H9 (cell line): ENCODE measurements around the gene ELF2. TPM values are rescaled to one million over a fixed set of nuclear protein-coding genes. Genes with fewer than 3 reads are reported as not detected.

Source experiments
- DNase-seq: peaks from one replicate; pipeline ENCODE4 v3.0.0-alpha.2; 2017
- H2AFZ ChIP-seq: one replicate; pipeline ENCODE4 v1.6.1; 2013; ENCODE audit warnings: mild to moderate bottlenecking, low read length, control low read depth, moderate library complexity
- H2AK5ac ChIP-seq: 2 replicates; pipeline ENCODE4 v1.6.1; 2013; ENCODE audit warnings: low read length, control low read depth, mixed read lengths; ENCODE audit not compliant: insufficient read length
- H2BK120ac ChIP-seq: one replicate; pipeline ENCODE4 v1.6.1; 2013; ENCODE audit warnings: low read depth, mild to moderate bottlenecking, low read length, control low read depth, inconsistent platforms; ENCODE audit not compliant: poor library complexity, severe bottlenecking
- H2BK12ac ChIP-seq: 2 replicates; pipeline ENCODE4 v1.6.1; 2013; ENCODE audit warnings: low read length, control low read depth, mixed read lengths, low read depth; ENCODE audit not compliant: insufficient read length
- H2BK15ac ChIP-seq: 2 replicates; pipeline ENCODE4 v1.6.1; 2013; ENCODE audit warnings: low read depth, low read length, control low read depth
- H2BK20ac ChIP-seq: one replicate; pipeline ENCODE4 v1.6.1; 2013; ENCODE audit warnings: low read depth, mild to moderate bottlenecking, low read length, control low read depth, inconsistent platforms; ENCODE audit not compliant: poor library complexity, severe bottlenecking
- H2BK5ac ChIP-seq: 2 replicates; pipeline ENCODE4 v1.6.1; 2013; ENCODE audit warnings: low read length, control low read depth, mixed read lengths; ENCODE audit not compliant: insufficient read length
- H3K14ac ChIP-seq: 2 replicates; pipeline ENCODE4 v1.6.1; 2013; ENCODE audit warnings: low read length, control low read depth; ENCODE audit not compliant: insufficient read depth
- H3K18ac ChIP-seq: 2 replicates; pipeline ENCODE4 v1.6.1; 2013; ENCODE audit warnings: low read depth, mild to moderate bottlenecking, mixed read lengths, low read length, control low read depth; ENCODE audit not compliant: insufficient read length
- H3K23ac ChIP-seq: 2 replicates; pipeline ENCODE4 v1.6.1; 2013; ENCODE audit warnings: low read length, control low read depth, mixed read lengths, low read depth; ENCODE audit not compliant: insufficient read length
- H3K23me2 ChIP-seq: 2 replicates; pipeline ENCODE4 v1.6.1; 2013; ENCODE audit warnings: low read depth, mild to moderate bottlenecking, mixed read lengths, low read length, control low read depth; ENCODE audit not compliant: insufficient read length, poor library complexity, severe bottlenecking
- H3K27ac ChIP-seq: 2 replicates; pipeline ENCODE4 v1.5.1; 2013; ENCODE audit warnings: low read length, control low read depth, mixed read lengths, low read depth; ENCODE audit not compliant: insufficient read length
- H3K27me3 ChIP-seq: 2 replicates; pipeline ENCODE4 v1.6.1; 2013; ENCODE audit warnings: low read length, control low read depth, inconsistent platforms; ENCODE audit not compliant: insufficient read depth
- H3K4ac ChIP-seq: 2 replicates; pipeline ENCODE4 v1.6.1; 2013; ENCODE audit warnings: low read depth, mild to moderate bottlenecking, control low read depth, inconsistent platforms, low read length, moderate library complexity
- H3K4me1 ChIP-seq: 2 replicates; pipeline ENCODE4 v1.6.1; 2013; ENCODE audit warnings: low read length, control low read depth, inconsistent platforms; ENCODE audit not compliant: insufficient read depth
- H3K4me2 ChIP-seq: 2 replicates; pipeline ENCODE4 v1.6.1; 2013; ENCODE audit warnings: low read length, control low read depth, mixed read lengths; ENCODE audit not compliant: insufficient read length, insufficient read depth
- H3K56ac ChIP-seq: 2 replicates; pipeline ENCODE4 v1.6.1; 2013; ENCODE audit warnings: low read depth, mild to moderate bottlenecking, mixed read lengths, low read length, control low read depth; ENCODE audit not compliant: insufficient read length
- H3K79me1 ChIP-seq: 2 replicates; pipeline ENCODE4 v1.6.1; 2013; ENCODE audit warnings: low read depth, mild to moderate bottlenecking, moderate library complexity, low read length, control low read depth, inconsistent platforms; ENCODE audit not compliant: insufficient read depth, poor library complexity, severe bottlenecking
- H3K79me2 ChIP-seq: 2 replicates; pipeline ENCODE4 v1.6.1; 2013; ENCODE audit warnings: low read length, control low read depth, inconsistent platforms; ENCODE audit not compliant: insufficient read depth
- H3K9ac ChIP-seq: 2 replicates; pipeline ENCODE4 v1.6.1; 2013; ENCODE audit warnings: low read length, control low read depth, mixed read lengths; ENCODE audit not compliant: insufficient read length; ENCODE audit errors: extremely low read depth
- H3K9me3 ChIP-seq: one replicate; pipeline ENCODE4 v1.6.1; 2013; ENCODE audit warnings: low read depth, low read length, inconsistent platforms; ENCODE audit not compliant: control insufficient read depth
- H3T11ph ChIP-seq: one replicate; pipeline ENCODE4 v1.6.1; 2013; ENCODE audit warnings: mild to moderate bottlenecking, low read length, control low read depth, inconsistent platforms
- H4K20me1 ChIP-seq: one replicate; pipeline ENCODE4 v1.6.1; 2013; ENCODE audit not compliant: control insufficient read depth, insufficient read length, insufficient read depth
- H4K5ac ChIP-seq: 2 replicates; pipeline ENCODE4 v1.6.1; 2013; ENCODE audit warnings: low read depth, mild to moderate bottlenecking, mixed read lengths, low read length, control low read depth; ENCODE audit not compliant: insufficient read length
- H4K8ac ChIP-seq: replicated peaks from 2 replicates; pipeline ENCODE4 v1.6.1; 2013; ENCODE audit warnings: low read length, control low read depth, mixed read lengths, low read depth; ENCODE audit not compliant: insufficient read length
- H4K91ac ChIP-seq: 2 replicates; pipeline ENCODE4 v1.6.1; 2013; ENCODE audit warnings: low read depth, mild to moderate bottlenecking, moderate library complexity, mixed read lengths, low read length, control low read depth; ENCODE audit not compliant: insufficient read length
- H3K27ac Mint-ChIP-seq, 3 experiments: 2 replicates in 2 of 3; 3 replicates in 1 of 3; pipeline ENCODE4 v1.8.0; 2020 to 2021; ENCODE audit warnings: mixed read lengths in 3 of 3, mild to moderate bottlenecking in 1 of 3, moderate library complexity in 1 of 3
- H3K27me3 Mint-ChIP-seq: 2 replicates; pipeline ENCODE4 v1.8.0; 2021; ENCODE audit warnings: low read depth, mild to moderate bottlenecking, moderate library complexity, mixed read lengths
- H3K36me3 Mint-ChIP-seq, 3 experiments: 2 replicates in 2 of 3; 3 replicates in 1 of 3; pipeline ENCODE4 v1.8.0; 2020 to 2021; ENCODE audit warnings: low read depth in 3 of 3, mixed read lengths in 3 of 3; ENCODE audit not compliant: insufficient read depth in 1 of 3
- H3K4me1 Mint-ChIP-seq, 2 experiments: 2 replicates each; pipeline ENCODE4 v1.8.0; 2020; ENCODE audit warnings: mixed read lengths in 2 of 2
- H3K4me3 Mint-ChIP-seq, 2 experiments: 2 replicates in 1 of 2; 3 replicates in 1 of 2; pipeline ENCODE4 v1.8.0; 2020 to 2021; ENCODE audit warnings: mild to moderate bottlenecking in 2 of 2, mixed read lengths in 2 of 2, moderate library complexity in 1 of 2
- H3K9me3 Mint-ChIP-seq, 2 experiments: 2 replicates in 1 of 2; 3 replicates in 1 of 2; pipeline ENCODE4 v1.8.0; 2020; ENCODE audit warnings: mild to moderate bottlenecking in 2 of 2, mixed read lengths in 2 of 2, moderate library complexity in 1 of 2
- CTCF ChIP-seq: fragments of 200-600 bp; sonication (generic); conservative IDR thresholded peaks from 3 replicates; pipeline ENCODE4 v1.8.0; 2021; ENCODE audit warnings: antibody characterized with exemption, mild to moderate bottlenecking
- WGBS: extraction: QIAGEN DNeasy Blood & Tissue Kit; methylation state at CpG from one replicate; pipeline ENCODE4 v1.1.7; 2013; ENCODE audit warnings: missing lambda C conversion rate, low lambda C conversion rate, mixed read lengths; ENCODE audit not compliant: insufficient read length; ENCODE audit errors: extremely low coverage; 5-methylcytosine and 5-hydroxymethylcytosine counted together
- total RNA-seq: library from RNA; stranded (reverse); gene quantifications from 2 replicates; pipeline ENCODE4 v1.2.1, GENCODE V29; 2021

Gene ELF2
- total RNA-seq, 1 experiment from 2014 or later: 49.6 TPM

- H3K14ac ChIP-seq: no peak overlapping the region
- H3K4ac ChIP-seq: no peak overlapping the region
- H4K8ac ChIP-seq: no peak overlapping the region
- no peaks in the 10 kb centered on the region for H3K9me3 ChIP-seq
- no peaks in the 10 kb centered on the region for H3K27me3 ChIP-seq
- H3K27ac Mint-ChIP-seq: peak overlapping the region; percentile 12 to 68 (median 58); a peak in 4 of 7 replicates
- no peak overlapping the region for H4K91ac ChIP-seq
- no peak overlapping the region for H3K9ac ChIP-seq
- no peaks in the 10 kb centered on the region for H3K27me3 Mint-ChIP-seq
- no peak overlapping the region for H3K56ac ChIP-seq
- peaks cover 4% of the 10 kb centered on the region for H3K79me1 ChIP-seq
- H3K18ac ChIP-seq: no peak overlapping the region
- peaks cover 4% of the 10 kb centered on the region for H3K4me1 ChIP-seq
- H2AFZ ChIP-seq: no peak overlapping the region
- DNase-seq: no peak
- no peak overlapping the region for H2BK12ac ChIP-seq
- no peak overlapping the region for H2BK15ac ChIP-seq
- H2BK5ac ChIP-seq: no peak overlapping the region
- H2BK20ac ChIP-seq: no peak overlapping the region
- H4K5ac ChIP-seq: no peak overlapping the region
- no peaks in the 10 kb centered on the region for H3K23me2 ChIP-seq
- H3K79me2 ChIP-seq: no peaks in the 10 kb centered on the region
- no peak overlapping the region for H2BK120ac ChIP-seq
- H2AK5ac ChIP-seq: no peak overlapping the region
- H3K9me3 Mint-ChIP-seq: no peaks in the 10 kb centered on the region
- peaks cover 0 to 19% (median 18%) of the 10 kb centered on the region in 3 experiments; a peak in 4 of 7 replicates for H3K36me3 Mint-ChIP-seq
- no peak overlapping the region for H3K23ac ChIP-seq
- H3K4me1 Mint-ChIP-seq: peaks cover 26 to 29% of the 10 kb centered on the region in 2 experiments
- no CpG with 5 or more reads among the region's 3 CpGs for WGBS
- H3K27ac ChIP-seq: no peak overlapping the region
- H4K20me1 ChIP-seq: no peaks in the 10 kb centered on the region
- no peak overlapping the region for H3T11ph ChIP-seq
- TF ChIP-seq CTCF: no peak
- H3K4me2 ChIP-seq: no peak overlapping the region
- H3K4me3 Mint-ChIP-seq: no peak overlapping the region
Measured at GRCh38 chr4:139129206-139129605, 47.8 kb downstream of the ELF2 start.
